ENCODE data around the gene SERPINE3.

DNA sequence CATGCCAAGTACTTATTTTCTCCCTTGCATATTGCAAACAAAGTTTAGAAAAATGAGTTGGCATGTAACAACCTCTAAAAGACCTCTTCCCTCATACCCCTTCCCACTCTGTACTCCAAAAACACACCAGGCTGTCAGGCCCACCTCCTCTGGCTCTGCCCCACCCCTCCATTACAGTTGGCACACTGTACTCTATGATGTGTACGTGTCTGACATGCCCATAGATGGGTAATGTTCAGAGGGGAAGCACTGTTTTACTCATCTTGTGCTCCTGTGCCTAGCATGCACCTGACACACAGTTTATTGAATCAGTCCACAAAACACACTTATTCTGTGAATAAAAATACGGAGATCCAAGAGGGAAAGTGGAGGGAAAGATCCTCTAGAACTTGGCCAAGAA is 45.6 kb downstream of the SERPINE3 start:
- TF ChIP-seq POLR2A (IDR thresholded peaks at IDR 0.05), result no peak
- TF ChIP-seq, protein P1, sequence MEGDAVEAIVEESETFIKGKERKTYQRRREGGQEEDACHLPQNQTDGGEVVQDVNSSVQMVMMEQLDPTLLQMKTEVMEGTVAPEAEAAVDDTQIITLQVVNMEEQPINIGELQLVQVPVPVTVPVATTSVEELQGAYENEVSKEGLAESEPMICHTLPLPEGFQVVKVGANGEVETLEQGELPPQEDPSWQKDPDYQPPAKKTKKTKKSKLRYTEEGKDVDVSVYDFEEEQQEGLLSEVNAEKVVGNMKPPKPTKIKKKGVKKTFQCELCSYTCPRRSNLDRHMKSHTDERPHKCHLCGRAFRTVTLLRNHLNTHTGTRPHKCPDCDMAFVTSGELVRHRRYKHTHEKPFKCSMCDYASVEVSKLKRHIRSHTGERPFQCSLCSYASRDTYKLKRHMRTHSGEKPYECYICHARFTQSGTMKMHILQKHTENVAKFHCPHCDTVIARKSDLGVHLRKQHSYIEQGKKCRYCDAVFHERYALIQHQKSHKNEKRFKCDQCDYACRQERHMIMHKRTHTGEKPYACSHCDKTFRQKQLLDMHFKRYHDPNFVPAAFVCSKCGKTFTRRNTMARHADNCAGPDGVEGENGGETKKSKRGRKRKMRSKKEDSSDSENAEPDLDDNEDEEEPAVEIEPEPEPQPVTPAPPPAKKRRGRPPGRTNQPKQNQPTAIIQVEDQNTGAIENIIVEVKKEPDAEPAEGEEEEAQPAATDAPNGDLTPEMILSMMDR (IDR thresholded peaks at IDR 0.05), result no peak
- TF ChIP-seq POLR2AphosphoS5 (IDR thresholded peaks at IDR 0.05), result no peak

Measured in transverse colon (tissue), 4 donors.